ENCODE measurements around the gene HAX1. TPM values are rescaled to one million over a fixed set of nuclear protein-coding genes. Genes with fewer than 3 reads are reported as not detected.
A peak's percentile ranks its signal among the peaks of the same experiment; 100 is the strongest.

HAX1 gene
- total and polyA plus RNA-seq, 2 of the 8 experiments (the other 6 are each of a cell fraction or from before 2014, with no cell fraction given): 82.2 to 115 TPM

DNA sequence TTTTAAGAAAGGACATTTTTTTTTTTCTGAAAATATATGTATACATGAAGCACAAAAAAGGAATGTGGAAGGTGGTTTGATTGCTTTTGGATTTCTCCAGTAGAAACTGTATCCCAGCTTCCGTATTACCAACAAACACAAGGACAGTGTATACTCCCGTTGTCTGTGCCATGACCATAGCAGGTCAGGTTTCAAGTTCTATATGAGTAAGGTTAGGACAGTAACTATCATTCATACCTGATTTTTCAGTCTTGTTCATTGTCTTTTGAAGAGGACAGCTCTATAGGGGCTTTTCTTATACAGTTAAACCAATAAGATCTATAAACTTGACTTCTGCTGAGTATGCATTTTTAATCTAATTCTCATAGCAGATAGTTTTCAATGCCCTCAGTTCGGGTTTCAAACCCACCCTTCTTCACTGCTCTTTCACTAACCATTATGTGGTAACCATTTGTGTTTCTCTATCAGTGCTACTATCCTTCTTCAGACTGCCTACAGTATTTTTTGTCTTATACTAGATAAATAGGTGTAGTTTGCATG is 32.1 kb upstream of the HAX1 start:
- Histone ChIP-seq H2BK12ac (ENCODE audit: low read depth, low read length) (no peak overlapping the region), H3K4me3 (ENCODE audit: extremely low read depth in 1 of 4, insufficient read depth in 2 of 4, low read depth in 3 of 4, low read length in 4 of 4) (no peak overlapping the region), H3K23me2 (ENCODE audit: low read depth, low read length) (no peaks in the 10 kb centered on the region), H3K56ac (replicated peaks; ENCODE audit: insufficient read length, low read depth, low read length) (no peak overlapping the region), H3K27me3 (replicated peaks in 1 of 4; ENCODE audit: control insufficient read depth in 3 of 4, extremely low read depth in 1 of 4, insufficient read depth in 3 of 4, low read length in 3 of 4) (no peaks in the 10 kb centered on the region), H2AFZ (ENCODE audit: low read length) (no peak overlapping the region), H3K4me1 (replicated peaks in 1 of 4; ENCODE audit: control insufficient read depth in 3 of 4, insufficient read depth in 4 of 4, low read length in 3 of 4) (no peaks in the 10 kb centered on the region), H2BK120ac (replicated peaks; ENCODE audit: low read depth, low read length) (no peak overlapping the region), H4K91ac (replicated peaks; ENCODE audit: insufficient read length, low read length) (no peak overlapping the region), H3K79me2 (ENCODE audit: control insufficient read depth in 1 of 2, insufficient read depth in 2 of 2, low read length in 2 of 2) (peaks cover 0 to 56% of the 10 kb centered on the region in 2 experiments; a peak in 2 of 4 replicates), H3K27ac (ENCODE audit: low read depth, low read length) (no peak overlapping the region), H2BK20ac (ENCODE audit: low read length) (no peak overlapping the region), H3K36me3 (ENCODE audit: control insufficient read depth in 2 of 4, insufficient read depth in 4 of 4, low read length in 3 of 4) (peaks cover 35 to 92% (median 85%) of the 10 kb centered on the region in 4 experiments), H3K9me3 (ENCODE audit: insufficient read depth in 2 of 2, low read depth in 1 of 2, low read length in 1 of 2) (no peaks in the 10 kb centered on the region), H2BK15ac (ENCODE audit: low read length) (no peak overlapping the region), H3K9ac (replicated peaks in 1 of 4; ENCODE audit: extremely low read depth in 1 of 4, low read depth in 3 of 4, low read length in 3 of 4) (no peak overlapping the region), H2BK5ac (ENCODE audit: low read depth, low read length) (no peak overlapping the region), H3K14ac (ENCODE audit: insufficient read length) (no peak overlapping the region), H3K23ac (ENCODE audit: insufficient read length) (no peak overlapping the region), H3K4me2 (ENCODE audit: insufficient read depth in 1 of 2, low read depth in 2 of 2, low read length in 2 of 2) (no peak overlapping the region), H3K18ac (ENCODE audit: extremely low read depth, low read length) (no peak overlapping the region), H2AK5ac (ENCODE audit: low read depth, low read length) (no peak overlapping the region), H3K79me1 (ENCODE audit: low read depth, low read length) (no peaks in the 10 kb centered on the region), H3K4ac (replicated peaks; ENCODE audit: insufficient read length, low read depth, low read length) (no peak overlapping the region), H4K5ac (ENCODE audit: insufficient read length, low read depth, low read length) (no peak overlapping the region), H4K8ac (ENCODE audit: extremely low read depth, insufficient read depth, low read length) (no peak overlapping the region), H4K20me1 (replicated peaks in 1 of 2; ENCODE audit: control insufficient read depth in 1 of 2, insufficient read depth in 2 of 2, low read length in 2 of 2) (peaks cover 4 to 5% of the 10 kb centered on the region in 2 experiments)
- POLR2A ChIA-PET (ENCODE audit: partially characterized antibody): interaction anchor here (0.7 to 1.9 kb wide), 6 partner anchors 17 to 78 kb away, joined by 3 to 7 read pairs (median 4); no protein-coding TSS in a partner anchor
- CTCF ChIA-PET (ENCODE audit: partially characterized antibody): no interaction called here
- no peak for TF ChIP-seq ZNF274 (IDR thresholded peaks at IDR 0.05; ENCODE audit: borderline replicate concordance, extremely low read depth, low read length)
- no peak for TF ChIP-seq ASH2L (IDR thresholded peaks at IDR 0.05; ENCODE audit: low read length)
- peak; percentile 60 for TF ChIP-seq MAFK (IDR thresholded peaks at IDR 0.05; ENCODE audit: low read depth, low read length)
- WGBS, 2 experiments (ENCODE audit: extremely low coverage in 1 of 2, insufficient coverage in 1 of 2, insufficient read length in 1 of 2, insufficient replicate concordance in 2 of 2, low coverage in 1 of 2, low lambda C conversion rate in 2 of 2, missing lambda C conversion rate in 1 of 2): 92% methylated on average over 3 of the region's 3 CpGs; no CpG with 5 or more reads in 1 of the 2 experiments
- FAIRE-seq: no peak
- DNase-seq (ENCODE audit: low read depth in 1 of 2, low spot score in 2 of 2): no peak

Data from H1 (cell line).